Left lung (tissue), 10 donors: ENCODE measurements around the gene CHRDL1. TPM values are rescaled to one million over a fixed set of nuclear protein-coding genes. Genes with fewer than 3 reads are reported as not detected.
"Not testable (repeated sequence)": the region's sequence is repeated elsewhere in the genome, so short reads cannot be mapped to it uniquely, and the experiment has no call there.

ENCODE experiments used
- ATAC-seq: fragments of 200-7000 bp; cut with Tn5 transposase; one replicate; pipeline ENCODE4 v1.9.1; 2020; ENCODE audit warnings: moderate library complexity
- DNase-seq, 4 donors: peaks; one replicate each; pipeline ENCODE4 v3.0.0-alpha.2; 2013 to 2020
- H3K27ac ChIP-seq, 2 donors: fragments of 200-600 bp; sonication (generic) in 1 of 2; one replicate each; pipeline versions ENCODE4 v1.5.0 to v1.8.0; 2020 to 2021
- H3K27me3 ChIP-seq, 2 donors: fragments of 200-600 bp; sonication (generic) in 1 of 2; one replicate each; pipeline versions ENCODE4 v1.5.0 to v1.8.0; 2020 to 2021
- H3K36me3 ChIP-seq, 2 donors: fragments of 200-600 bp; sonication (generic) in 1 of 2; one replicate each; pipeline versions ENCODE4 v1.5.0 to v1.8.0; 2020 to 2021
- H3K4me1 ChIP-seq, 2 donors: fragments of 200-600 bp; one replicate each; pipeline ENCODE4 v1.8.0; 2021
- H3K4me3 ChIP-seq, 2 donors: fragments of 200-600 bp; sonication (generic) in 1 of 2; one replicate each; pipeline versions ENCODE4 v1.5.0 to v1.8.0; 2020 to 2021; ENCODE audit warnings: mild to moderate bottlenecking in 1 of 2
- H3K9me3 ChIP-seq, 2 donors: fragments of 200-600 bp; sonication (generic) in 1 of 2; one replicate each; pipeline versions ENCODE4 v1.5.0 to v1.8.0; 2020 to 2021
- intact Hi-C, 2 donors: fragments of 100-400 bp; cut with DNase I; formaldehyde crosslinking; loops; one replicate each; pipeline versions ENCODE4 v1.11.2 to v1.14.2; 2022
- polyA plus RNA-seq, 6 donors: library from polyadenylated mRNA; unstranded; fragments of 120-200 nt; gene quantifications; one replicate each; pipeline ENCODE4 v1.2.1, GENCODE V29; 2013; ENCODE audit not compliant: insufficient read length in 6 of 6
- total RNA-seq, 2 donors: library from RNA; stranded (reverse); fragmentation: NEBNext Ultra II Directional; extraction: Animal tissue kit (Norgen Biotek cat#: 25700); gene quantifications; one replicate each; pipeline ENCODE4 v1.2.1, GENCODE V29; 2021
- TF ChIP-seq, protein P1 (sequence below), 2 donors: fragments of 200-600 bp; sonication (generic) in 1 of 2; IDR thresholded peaks; one replicate each; pipeline versions ENCODE4 v1.5.0 to v1.8.0; 2021; ENCODE audit warnings: antibody characterized with exemption in 2 of 2
- donor health status: DM: no; HTN: yes; CAD: no.
- donor health status: DM: no; HTN: no; CAD: no.

Gene CHRDL1
- total and polyA plus RNA-seq, 8 donors: 7.9 to 58.5 (median 10.5) TPM

DNA sequence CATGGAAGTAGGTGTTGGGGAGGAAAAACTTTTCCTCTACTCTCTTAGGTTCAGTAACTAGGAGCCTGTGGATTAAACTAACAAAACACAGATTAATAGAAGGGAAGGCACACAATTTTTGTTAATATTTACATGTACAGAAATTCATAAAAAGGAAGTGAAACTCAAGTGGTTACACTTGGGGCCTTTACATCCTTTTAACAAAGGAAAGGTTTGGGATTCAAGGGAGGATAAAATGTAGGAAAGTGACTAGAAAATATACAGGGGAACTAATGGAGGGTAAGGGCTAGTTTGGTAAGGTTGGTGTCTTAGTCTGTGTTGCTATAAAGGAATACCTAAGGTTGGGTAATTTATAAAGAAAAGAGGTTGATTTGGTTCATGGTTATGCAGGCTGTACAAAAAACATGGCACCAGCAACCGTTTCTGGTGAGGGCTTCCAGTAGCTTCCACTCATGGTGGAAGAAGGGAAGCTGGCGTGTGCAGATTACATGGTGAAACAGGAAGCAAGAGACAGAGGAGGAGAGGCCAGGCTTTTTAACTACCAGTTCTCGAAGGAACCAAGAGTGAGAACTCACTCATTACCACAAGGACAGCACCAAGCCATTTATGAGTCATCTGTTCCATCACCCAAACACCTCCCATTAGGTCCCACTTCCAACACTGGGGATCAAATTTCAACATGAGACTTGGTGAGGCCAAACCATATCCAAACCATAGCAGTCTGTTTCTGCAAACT lies 124.4 kb downstream of the CHRDL1 start:
- Histone ChIP-seq H3K4me3 (no peak overlapping the region), H3K27me3 (no peaks in the 10 kb centered on the region), H3K4me1 (no peaks in the 10 kb centered on the region), H3K36me3 (no peaks in the 10 kb centered on the region), H3K9me3 (no peaks in the 10 kb centered on the region), H3K27ac (no peak overlapping the region)
- intact Hi-C loops: no loop called here
- ATAC-seq (no peak), DNase-seq (no peak)
- TF ChIP-seq, protein P1, sequence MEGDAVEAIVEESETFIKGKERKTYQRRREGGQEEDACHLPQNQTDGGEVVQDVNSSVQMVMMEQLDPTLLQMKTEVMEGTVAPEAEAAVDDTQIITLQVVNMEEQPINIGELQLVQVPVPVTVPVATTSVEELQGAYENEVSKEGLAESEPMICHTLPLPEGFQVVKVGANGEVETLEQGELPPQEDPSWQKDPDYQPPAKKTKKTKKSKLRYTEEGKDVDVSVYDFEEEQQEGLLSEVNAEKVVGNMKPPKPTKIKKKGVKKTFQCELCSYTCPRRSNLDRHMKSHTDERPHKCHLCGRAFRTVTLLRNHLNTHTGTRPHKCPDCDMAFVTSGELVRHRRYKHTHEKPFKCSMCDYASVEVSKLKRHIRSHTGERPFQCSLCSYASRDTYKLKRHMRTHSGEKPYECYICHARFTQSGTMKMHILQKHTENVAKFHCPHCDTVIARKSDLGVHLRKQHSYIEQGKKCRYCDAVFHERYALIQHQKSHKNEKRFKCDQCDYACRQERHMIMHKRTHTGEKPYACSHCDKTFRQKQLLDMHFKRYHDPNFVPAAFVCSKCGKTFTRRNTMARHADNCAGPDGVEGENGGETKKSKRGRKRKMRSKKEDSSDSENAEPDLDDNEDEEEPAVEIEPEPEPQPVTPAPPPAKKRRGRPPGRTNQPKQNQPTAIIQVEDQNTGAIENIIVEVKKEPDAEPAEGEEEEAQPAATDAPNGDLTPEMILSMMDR (IDR thresholded peaks at IDR 0.05): no peak

GRCh38 chrX:110669572-110669971 lies 126.0 kb downstream of the CHRDL1 start:
- intact Hi-C loops: no loop called here
- TF ChIP-seq, protein P1 (IDR thresholded peaks at IDR 0.05): no peak
- H3K4me1 ChIP-seq: no peaks in the 10 kb centered on the region
- H3K4me3 ChIP-seq: no peak overlapping the region
- ATAC-seq: no peak
- no peaks in the 10 kb centered on the region for H3K27me3 ChIP-seq
- no peak overlapping the region for H3K27ac ChIP-seq
- DNase-seq: no peak
- H3K9me3 ChIP-seq: no peaks in the 10 kb centered on the region
- H3K36me3 ChIP-seq: no peaks in the 10 kb centered on the region

GRCh38 chrX:110667706-110668105 lies 127.9 kb downstream of the CHRDL1 start:
- ATAC-seq (peak; percentile 10), DNase-seq (no peak)

GRCh38 chrX:110665223-110666002 lies 130.2 kb downstream of the CHRDL1 start:
- TF ChIP-seq, protein P1 (IDR thresholded peaks at IDR 0.05): peak in 1 of 2 donors; percentile 17
- DNase-seq: peak in 2 of 4 donors; percentile 42 to 53
- intact Hi-C loops: no loop called here
- peak; percentile 97 for ATAC-seq
- H3K27me3 ChIP-seq: no peaks in the 10 kb centered on the region
- H3K27ac ChIP-seq: no peak overlapping the region
- no peaks in the 10 kb centered on the region for H3K36me3 ChIP-seq
- no peak overlapping the region for H3K4me3 ChIP-seq
- H3K4me1 ChIP-seq: no peaks in the 10 kb centered on the region
- no peaks in the 10 kb centered on the region for H3K9me3 ChIP-seq

More at GRCh38 chrX:110667706-110668105, 127.9 kb downstream of the CHRDL1 start:
- Histone ChIP-seq H3K4me3 (no peak overlapping the region), H3K9me3 (no peaks in the 10 kb centered on the region), H3K27ac (no peak overlapping the region), H3K27me3 (no peaks in the 10 kb centered on the region), H3K36me3 (no peaks in the 10 kb centered on the region), H3K4me1 (no peaks in the 10 kb centered on the region)
- TF ChIP-seq, protein P1 (IDR thresholded peaks at IDR 0.05): no peak
- intact Hi-C loops: no loop called here

- Histone ChIP-seq H3K27me3 (no peaks in the 10 kb centered on the region), H3K27ac (no peak overlapping the region), H3K9me3 (no peaks in the 10 kb centered on the region), H3K4me3 (no peak overlapping the region), H3K4me1 (no peaks in the 10 kb centered on the region), H3K36me3 (no peaks in the 10 kb centered on the region)
- no peak for ATAC-seq
- TF ChIP-seq, protein P1 (IDR thresholded peaks at IDR 0.05): no peak
- DNase-seq: no peak
- intact Hi-C loops: no loop called here
Observed at GRCh38 chrX:110657073-110657472, 138.5 kb downstream of the CHRDL1 start.

- ATAC-seq, H3K9me3 ChIP-seq, DNase-seq, intact Hi-C loops, H3K27me3 ChIP-seq, H3K27ac ChIP-seq, H3K36me3 ChIP-seq, H3K4me3 ChIP-seq, H3K4me1 ChIP-seq: not testable (repeated sequence)
Observed at GRCh38 chrX:110654280-110654679, 141.3 kb downstream of the CHRDL1 start.
